GM13977 (cell line): ENCODE results near the gene OLIG2.

ENCODE experiments used
- DNase-seq: peaks from one replicate; pipeline ENCODE4 v3.0.0; 2012; ENCODE audit warnings: low spot score
- in situ Hi-C: fragments of 300-500 bp; cut with MboI; formaldehyde crosslinking; loops from one replicate; pipeline ENCODE4 v1.12.0; 2022; ENCODE audit warnings: low sequenced_read_pairs, low pct_unique_long_range_greater_than_20kb, mixed read lengths, inconsistent platforms; ENCODE audit not compliant: unreplicated experiment
- TF ChIP-seq, protein P1 (sequence below): IDR thresholded peaks from 2 replicates; pipeline ENCODE4 v1.5.1; 2012; ENCODE audit warnings: mild to moderate bottlenecking, control low read depth; ENCODE audit not compliant: insufficient read depth; ENCODE audit errors: extremely low read depth, missing control alignments

Gene OLIG2

GRCh38 chr21:32981096-32981495 is 44.6 kb upstream of the OLIG2 start:
- no peak for DNase-seq
- in situ Hi-C loops, result no loop called here
- TF ChIP-seq, protein P1, sequence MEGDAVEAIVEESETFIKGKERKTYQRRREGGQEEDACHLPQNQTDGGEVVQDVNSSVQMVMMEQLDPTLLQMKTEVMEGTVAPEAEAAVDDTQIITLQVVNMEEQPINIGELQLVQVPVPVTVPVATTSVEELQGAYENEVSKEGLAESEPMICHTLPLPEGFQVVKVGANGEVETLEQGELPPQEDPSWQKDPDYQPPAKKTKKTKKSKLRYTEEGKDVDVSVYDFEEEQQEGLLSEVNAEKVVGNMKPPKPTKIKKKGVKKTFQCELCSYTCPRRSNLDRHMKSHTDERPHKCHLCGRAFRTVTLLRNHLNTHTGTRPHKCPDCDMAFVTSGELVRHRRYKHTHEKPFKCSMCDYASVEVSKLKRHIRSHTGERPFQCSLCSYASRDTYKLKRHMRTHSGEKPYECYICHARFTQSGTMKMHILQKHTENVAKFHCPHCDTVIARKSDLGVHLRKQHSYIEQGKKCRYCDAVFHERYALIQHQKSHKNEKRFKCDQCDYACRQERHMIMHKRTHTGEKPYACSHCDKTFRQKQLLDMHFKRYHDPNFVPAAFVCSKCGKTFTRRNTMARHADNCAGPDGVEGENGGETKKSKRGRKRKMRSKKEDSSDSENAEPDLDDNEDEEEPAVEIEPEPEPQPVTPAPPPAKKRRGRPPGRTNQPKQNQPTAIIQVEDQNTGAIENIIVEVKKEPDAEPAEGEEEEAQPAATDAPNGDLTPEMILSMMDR, result no peak

- TF ChIP-seq, protein P1, result no peak
- DNase-seq, result no peak
- in situ Hi-C loops, result no loop called here
Observed at GRCh38 chr21:32990666-32991065, 35.1 kb upstream of the OLIG2 start.

DNA sequence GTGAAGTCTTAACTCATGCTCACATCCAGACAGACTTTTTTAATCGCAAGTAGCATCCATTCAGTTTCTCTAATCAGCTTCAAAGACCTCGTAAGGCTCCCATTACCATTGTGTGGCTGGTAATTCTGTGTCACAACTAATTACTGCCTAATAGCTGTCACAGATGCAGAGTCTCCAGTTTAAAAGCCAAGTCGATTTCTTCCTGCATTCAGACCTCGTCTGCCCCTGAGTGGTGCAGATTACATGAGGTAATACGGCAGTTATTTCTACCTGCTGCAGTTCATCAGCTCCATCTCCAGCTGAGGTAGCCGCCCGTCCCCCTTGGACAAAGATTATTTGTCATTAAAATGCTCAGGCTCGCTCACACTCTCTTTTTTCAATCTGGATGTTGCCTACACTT is 34.4 kb upstream of the OLIG2 start:
- TF ChIP-seq, protein P1, result no peak
- no peak for DNase-seq
- in situ Hi-C loops, result no loop called here

DNA sequence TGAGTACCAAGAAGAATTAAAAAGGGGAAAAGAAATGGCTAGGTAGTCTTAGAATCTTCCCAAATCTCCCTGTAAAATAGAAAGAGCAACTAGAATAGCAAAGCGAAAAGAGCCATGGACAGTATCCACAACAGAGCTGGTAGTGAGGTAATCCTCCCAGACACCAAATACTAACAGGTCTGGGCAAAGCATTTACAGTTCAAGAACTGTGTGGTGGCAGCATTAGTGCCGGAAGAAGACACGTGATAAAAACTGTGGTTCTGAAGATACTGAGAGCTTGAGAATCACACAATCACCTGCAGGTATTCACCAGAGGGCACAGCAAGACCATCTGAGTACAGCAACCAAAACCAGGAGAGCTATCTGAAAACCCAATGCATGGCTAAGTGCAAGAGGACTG is 31.8 kb upstream of the OLIG2 start:
- in situ Hi-C loops, result no loop called here
- DNase-seq, result no peak
- TF ChIP-seq, protein P1, result no peak

- TF ChIP-seq, protein P1, result peak; percentile 34
- peak; percentile 32 for DNase-seq
- in situ Hi-C loops, result no loop called here
Observed at GRCh38 chr21:32994305-32994704, 31.4 kb upstream of the OLIG2 start.

DNA sequence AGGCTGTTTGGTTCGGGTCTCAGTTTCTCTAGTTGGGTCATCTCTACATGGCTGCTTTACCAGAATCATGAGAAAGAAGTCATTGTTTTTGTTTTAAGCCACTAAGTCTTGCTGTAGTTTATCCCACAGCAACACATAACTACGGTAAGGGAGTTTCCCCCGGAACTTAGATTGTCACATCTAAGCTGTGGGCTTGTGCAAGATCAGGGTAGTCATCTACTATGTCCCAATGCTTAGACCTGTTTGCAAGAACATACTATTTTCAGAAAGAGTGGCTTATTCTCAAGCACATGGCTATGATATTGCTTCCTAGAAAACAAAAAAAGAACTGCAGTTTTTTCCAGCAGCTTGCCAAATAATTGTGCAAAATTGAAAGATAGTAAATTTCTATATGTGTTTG is 18.0 kb upstream of the OLIG2 start:
- DNase-seq, result no peak
- TF ChIP-seq, protein P1, result no peak
- in situ Hi-C loops, result no loop called here

- DNase-seq, result no peak
- TF ChIP-seq, protein P1, result no peak
- in situ Hi-C loops, result no loop called here
Observed at GRCh38 chr21:33008333-33009051, 17.2 kb upstream of the OLIG2 start.
